Spleen (tissue), 7 donors: ENCODE results near the gene PRDM16.

Experiments used
- CTCF ChIP-seq, 11 experiments: fragments of 200-600 bp in 7 of 11; fragments of 450-650 bp in 4 of 11; sonication (generic) in 4 of 11; IDR thresholded peaks in 8 of 11; conservative IDR thresholded peaks in 3 of 11; 1 replicate in 7 of 11; 2 replicates in 4 of 11; pipeline versions ENCODE4 v1.4.0 to v1.8.0; 2016 to 2021; ENCODE audit warnings: antibody characterized with exemption in 11 of 11, inconsistent platforms in 4 of 11, mild to moderate bottlenecking in 1 of 11
- POLR2AphosphoS5 ChIP-seq, 3 donors: sonication (generic); formaldehyde crosslinking; IDR thresholded peaks; one replicate each; pipeline ENCODE4 v1.5.1; 2017; ENCODE audit warnings: antibody characterized with exemption in 3 of 3
- donor health status: DM: no; HTN: no; CAD: no; lungs with moderate emphysema.
- donor health status: DM: no; HTN: no; CAD: no.
- donor health status: DM: no; HTN: no; CAD: no.

- no peak for TF ChIP-seq CTCF (IDR thresholded peaks at IDR 0.05 in 8 of 11, conservative IDR thresholded peaks at IDR 0.05 in 3 of 11)
- no peak for TF ChIP-seq POLR2AphosphoS5 (IDR thresholded peaks at IDR 0.05)
Measured at GRCh38 chr1:3155926-3156220, 86.9 kb downstream of the PRDM16 start.
